Retinal pigment epithelial cell (primary cell): ENCODE measurements around the gene BTD.

ENCODE experiments used
- DNase-seq: peaks from one replicate; pipeline ENCODE4 v3.0.0-alpha.2; 2010; ENCODE audit warnings: low read depth
- H3K4me3 ChIP-seq: 2 replicates; pipeline ENCODE4 v1.5.1; 2011; ENCODE audit warnings: mild to moderate bottlenecking, low read length, control low read depth, moderate library complexity
- CTCF ChIP-seq: conservative IDR thresholded peaks from 2 replicates; pipeline ENCODE4 v1.5.1; 2011; ENCODE audit warnings: low read depth, low read length, control low read depth, inconsistent platforms

BTD gene

DNA sequence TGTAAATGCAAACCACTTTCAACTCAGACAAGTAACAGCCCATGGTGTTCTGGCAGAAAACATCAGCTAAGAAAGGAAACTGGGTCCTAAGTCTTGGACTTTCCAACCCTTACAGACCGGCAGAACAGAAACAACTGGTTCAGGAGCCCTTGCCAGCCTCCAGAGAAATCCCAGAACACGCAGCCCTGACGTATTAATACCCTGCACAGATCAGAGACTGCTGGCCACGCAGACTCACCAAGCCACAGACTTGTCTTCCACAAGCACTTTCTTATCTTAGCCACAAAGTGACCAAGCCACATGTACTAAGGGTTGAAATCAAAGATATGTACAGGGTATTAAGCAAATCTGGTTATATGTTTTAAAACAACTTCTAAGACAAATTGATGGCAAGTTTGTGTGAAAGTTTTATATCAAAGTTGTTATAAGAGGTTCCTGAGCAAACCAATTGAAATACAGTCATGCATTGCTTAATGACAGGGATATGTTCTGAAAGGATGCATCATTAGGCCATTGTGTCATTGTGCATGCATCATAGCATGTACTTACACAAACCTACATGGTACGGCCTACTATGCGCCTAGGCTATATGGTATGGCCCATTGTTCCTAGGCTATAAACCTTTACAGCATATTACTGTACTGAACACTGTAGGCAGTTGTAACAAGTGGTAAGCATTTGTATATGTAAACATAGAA, 36.8 kb downstream of the BTD start:
- TF ChIP-seq CTCF = no peak
- no peak for DNase-seq
- no peak overlapping the region for H3K4me3 ChIP-seq

DNA sequence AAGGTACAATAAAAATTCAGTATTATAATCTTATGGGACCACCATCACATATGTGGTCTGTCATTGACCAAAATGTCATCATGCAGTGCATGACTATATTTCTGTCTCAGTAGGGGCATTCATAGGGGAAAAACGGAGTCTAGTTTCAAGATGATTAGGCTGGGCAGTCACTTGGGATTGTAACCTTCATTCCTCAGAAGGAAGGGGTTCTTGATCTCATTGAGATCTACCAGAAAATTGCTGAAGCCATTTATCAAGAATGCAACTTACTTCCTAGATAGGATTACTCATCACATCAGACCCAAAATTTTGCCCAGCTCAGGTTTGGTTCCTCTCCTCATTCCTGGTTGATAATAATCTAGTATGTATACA, 37.3 kb downstream of the BTD start:
- no peak for DNase-seq
- TF ChIP-seq CTCF = no peak
- no peak overlapping the region for H3K4me3 ChIP-seq

GRCh38 chr3:15645246-15645645, 43.7 kb downstream of the BTD start:
- DNase-seq = no peak
- H3K4me3 ChIP-seq = no peak overlapping the region
- no peak for TF ChIP-seq CTCF

DNA sequence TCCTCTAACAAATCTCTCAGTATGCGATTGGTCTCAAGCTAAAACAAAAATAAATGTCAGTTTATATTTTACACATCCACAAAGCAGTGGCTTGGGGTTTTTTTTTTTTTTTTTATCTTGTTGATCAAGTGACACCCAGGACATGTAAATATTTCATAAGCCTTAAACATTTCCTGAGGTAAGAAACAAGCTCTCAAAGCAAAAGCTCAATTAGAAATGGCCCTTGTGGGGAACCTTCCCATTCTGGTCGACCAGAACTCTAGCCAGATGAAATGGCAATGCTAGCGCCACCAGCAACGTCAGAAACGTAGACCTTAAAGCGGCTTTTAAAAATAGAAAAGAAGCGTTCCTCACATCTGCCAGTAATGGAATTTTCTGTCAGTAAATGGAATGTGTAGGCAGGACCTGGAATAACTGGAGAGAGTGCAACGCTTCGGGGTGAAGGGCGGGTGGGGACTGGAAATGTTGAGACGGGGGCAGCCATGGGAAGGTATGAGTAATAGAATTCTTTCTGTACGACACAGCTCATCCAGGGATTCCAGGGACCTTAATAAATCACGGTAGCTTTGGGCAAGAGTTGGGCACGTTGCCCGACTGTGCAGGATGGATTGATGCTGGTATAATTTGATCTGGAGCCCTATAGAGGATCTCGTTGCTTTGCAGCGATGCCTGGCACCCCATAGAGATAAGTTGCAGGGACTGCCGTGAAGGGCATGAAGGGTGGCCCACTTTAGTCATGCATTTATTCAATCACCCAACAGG, 44.4 kb downstream of the BTD start:
- no peak for TF ChIP-seq CTCF
- H3K4me3 ChIP-seq = no peak overlapping the region

DNA sequence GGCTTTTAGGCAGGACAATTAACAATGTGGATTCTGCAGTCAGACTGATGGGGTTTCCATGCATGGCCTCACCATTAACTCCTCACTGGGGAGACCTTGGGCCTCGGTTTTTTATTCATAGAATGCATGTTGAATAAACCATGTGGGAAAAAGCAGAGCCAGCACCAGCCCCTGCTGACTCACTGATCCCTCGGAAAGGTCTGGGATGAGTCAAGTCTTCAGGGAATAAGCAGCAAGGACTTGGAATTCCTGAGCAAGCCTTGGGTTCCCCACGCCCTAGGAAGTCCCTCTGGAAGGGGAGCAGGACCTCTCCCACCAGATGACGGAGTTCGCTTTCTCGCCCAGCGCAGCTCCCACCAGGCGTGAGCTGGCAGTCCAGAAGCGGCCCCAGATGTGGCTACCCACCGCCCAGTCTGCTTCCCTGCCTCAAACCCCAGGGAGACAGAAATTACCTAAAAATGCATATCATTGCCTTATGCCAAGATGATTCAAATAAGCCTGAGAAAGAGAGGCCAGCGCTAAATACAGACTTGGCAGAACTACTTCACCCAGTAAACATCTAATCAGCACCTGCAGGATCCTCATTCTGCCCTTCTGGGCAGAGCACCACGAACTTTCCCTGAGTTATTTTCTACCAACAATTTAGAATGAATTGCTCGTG, 45.4 kb downstream of the BTD start:
- no peak for TF ChIP-seq CTCF
- H3K4me3 ChIP-seq = peak overlapping the region; percentile 17
- DNase-seq = peak; percentile 96

More for the DNA sequence above, 44.4 kb downstream of the BTD start:
- DNase-seq = peak; percentile 87

- no peak overlapping the region for H3K4me3 ChIP-seq
- TF ChIP-seq CTCF = no peak
- DNase-seq = no peak
These were observed 46.1 kb downstream of the BTD start for GRCh38 chr3:15647611-15648167.
